ENCODE data around the gene CLEC20A. TPM values are rescaled to one million over a fixed set of nuclear protein-coding genes. Genes with fewer than 3 reads are reported as not detected.

The CLEC20A gene
- total and polyA plus RNA-seq, 9 of the 15 experiments (the other 6 are each of a cell fraction or from before 2014, with no cell fraction given), result not detected

DNA sequence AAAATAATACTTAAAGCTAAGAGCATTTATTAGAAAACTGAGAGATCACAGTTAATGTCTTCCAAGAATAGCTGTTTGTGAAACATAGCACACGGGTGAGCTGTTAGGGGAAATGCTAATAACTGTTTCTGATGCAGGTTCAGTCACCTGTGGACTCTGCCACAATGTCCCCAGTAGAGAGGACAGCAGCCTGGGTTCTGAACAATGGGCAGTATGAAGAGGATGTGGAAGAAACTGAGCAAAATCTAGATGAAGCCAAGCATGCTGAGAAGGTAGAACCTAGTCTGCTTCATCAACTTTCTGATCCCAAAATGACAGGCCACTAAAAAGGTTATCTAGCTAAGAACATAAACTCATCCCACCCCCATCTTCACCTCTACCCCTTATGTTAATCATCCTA lies 32.6 kb downstream of the CLEC20A start (continued):
- TF ChIP-seq, protein P1, sequence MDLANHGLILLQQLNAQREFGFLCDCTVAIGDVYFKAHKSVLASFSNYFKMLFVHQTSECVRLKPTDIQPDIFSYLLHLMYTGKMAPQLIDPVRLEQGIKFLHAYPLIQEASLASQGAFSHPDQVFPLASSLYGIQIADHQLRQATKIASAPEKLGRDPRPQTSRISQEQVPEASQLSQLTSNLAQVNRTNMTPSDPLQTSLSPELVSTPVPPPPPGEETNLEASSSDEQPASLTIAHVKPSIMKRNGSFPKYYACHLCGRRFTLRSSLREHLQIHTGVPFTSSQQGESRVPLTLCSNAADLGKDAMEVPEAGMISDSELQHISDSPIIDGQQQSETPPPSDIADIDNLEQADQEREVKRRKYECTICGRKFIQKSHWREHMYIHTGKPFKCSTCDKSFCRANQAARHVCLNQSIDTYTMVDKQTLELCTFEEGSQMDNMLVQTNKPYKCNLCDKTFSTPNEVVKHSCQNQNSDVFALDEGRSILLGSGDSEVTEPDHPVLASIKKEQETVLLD (IDR thresholded peaks at IDR 0.05), result no peak
- TF ChIP-seq BRD4 (IDR thresholded peaks at IDR 0.05) (no peak), ZNF707 (CRISPR knock-in tag; conservative IDR thresholded peaks at IDR 0.05) (no peak), MTA3 (IDR thresholded peaks at IDR 0.05; ENCODE audit: borderline replicate concordance) (no peak), DDX20 (tag; IDR thresholded peaks at IDR 0.05; ENCODE audit: low read depth) (no peak), TCF7 (IDR thresholded peaks at IDR 0.05; ENCODE audit: borderline replicate concordance) (no peak), ZNF24 (IDR thresholded peaks at IDR 0.05) (no peak), CREM (IDR thresholded peaks at IDR 0.05; ENCODE audit: low read depth) (no peak), BMI1 (IDR thresholded peaks at IDR 0.05; ENCODE audit: low read length) (no peak), BRCA1 (IDR thresholded peaks at IDR 0.05) (no peak), BRCA1 (CRISPR knock-in tag; IDR thresholded peaks at IDR 0.05) (no peak), CBX1 (IDR thresholded peaks at IDR 0.05; ENCODE audit: low read depth) (no peak)
- TF ChIP-seq, protein P2, sequence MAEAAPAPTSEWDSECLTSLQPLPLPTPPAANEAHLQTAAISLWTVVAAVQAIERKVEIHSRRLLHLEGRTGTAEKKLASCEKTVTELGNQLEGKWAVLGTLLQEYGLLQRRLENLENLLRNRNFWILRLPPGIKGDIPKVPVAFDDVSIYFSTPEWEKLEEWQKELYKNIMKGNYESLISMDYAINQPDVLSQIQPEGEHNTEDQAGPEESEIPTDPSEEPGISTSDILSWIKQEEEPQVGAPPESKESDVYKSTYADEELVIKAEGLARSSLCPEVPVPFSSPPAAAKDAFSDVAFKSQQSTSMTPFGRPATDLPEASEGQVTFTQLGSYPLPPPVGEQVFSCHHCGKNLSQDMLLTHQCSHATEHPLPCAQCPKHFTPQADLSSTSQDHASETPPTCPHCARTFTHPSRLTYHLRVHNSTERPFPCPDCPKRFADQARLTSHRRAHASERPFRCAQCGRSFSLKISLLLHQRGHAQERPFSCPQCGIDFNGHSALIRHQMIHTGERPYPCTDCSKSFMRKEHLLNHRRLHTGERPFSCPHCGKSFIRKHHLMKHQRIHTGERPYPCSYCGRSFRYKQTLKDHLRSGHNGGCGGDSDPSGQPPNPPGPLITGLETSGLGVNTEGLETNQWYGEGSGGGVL (CRISPR knock-in tag; IDR thresholded peaks at IDR 0.05), result no peak

Data from K562 (cell line).